ENCODE measurements around the gene PAX8.

The PAX8 gene

GRCh38 chr2:113167115-113167932, 111.4 kb downstream of the PAX8 start:
- DNase-seq (ENCODE audit: low spot score): no peak

DNA sequence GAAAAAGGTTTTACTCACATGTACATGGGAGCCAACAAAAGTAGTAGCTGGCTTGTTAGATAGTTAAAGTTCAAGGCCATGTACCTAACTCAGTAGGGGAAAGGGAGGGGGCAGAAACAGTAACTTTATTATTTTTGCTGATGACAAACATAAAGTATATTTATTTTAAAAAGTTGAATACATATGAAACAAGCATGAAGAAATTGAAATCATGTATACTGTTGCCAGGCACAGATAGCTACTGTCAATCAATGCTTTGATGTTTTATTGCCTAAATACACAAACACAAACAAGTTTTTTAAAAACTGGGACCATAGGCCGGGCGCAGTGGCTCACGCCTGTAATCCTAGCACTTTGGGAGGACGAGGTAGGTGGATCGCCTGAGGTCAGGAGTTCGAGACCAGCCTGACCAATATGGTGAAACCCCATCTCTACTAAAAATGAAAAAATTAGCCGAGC, 112.5 kb downstream of the PAX8 start:
- DNase-seq (ENCODE audit: low spot score): no peak
